ENCODE results near the gene NR1D1. TPM values are rescaled to one million over a fixed set of nuclear protein-coding genes. Genes with fewer than 3 reads are reported as not detected.
A peak's percentile ranks its signal among the peaks of the same experiment; 100 is the strongest.

NR1D1 gene
- total RNA-seq, 1 experiment from 2014 or later, result 10.7 TPM

GRCh38 chr17:40058186-40058784 is 42.1 kb downstream of the NR1D1 start:
- POLR2A ChIA-PET (ENCODE audit: unreplicated experiment), result interaction anchor here (0.7 kb wide), 1 partner anchor 184 kb away, joined by 3 read pairs; no protein-coding TSS in a partner anchor
- H2AFZ ChIP-seq, result no peak overlapping the region
- H3K36me3 ChIP-seq (ENCODE audit: low read depth), result no peaks in the 10 kb centered on the region
- CTCF ChIA-PET, result interaction anchor here (0.5 kb wide), 1 partner anchor 99 kb away, joined by 14 read pairs; no protein-coding TSS in a partner anchor
- TF ChIP-seq CTCF (conservative IDR thresholded peaks at IDR 0.05), result no peak
- TF ChIP-seq EZH2 (IDR thresholded peaks at IDR 0.05; ENCODE audit: low read depth), result no peak
- 0 out of 2 replicates have a peak, but pooled peaks cover 3% of the 10 kb centered on the region for H3K4me1 ChIP-seq (replicated peaks; ENCODE audit: insufficient read depth)
- H4K20me1 ChIP-seq (ENCODE audit: insufficient read depth), result no peaks in the 10 kb centered on the region
- H3K79me2 ChIP-seq (ENCODE audit: low read depth), result 0 out of 2 replicates have a peak, but pooled peaks cover 6% of the 10 kb centered on the region
- H3F3A ChIP-seq (ENCODE audit: insufficient read depth, low read depth), result peaks cover 3% of the 10 kb centered on the region; the same call in 1 of the 2 replicates
- intact Hi-C loops (cut with micrococcal nuclease; ENCODE audit: unreplicated experiment), result no loop called here
- BruUV-seq (replicated peaks), result no TSS peak
- peak overlapping the region; percentile 10; the same call in 1 of the 2 replicates for H3K4me2 ChIP-seq
- no peaks in the 10 kb centered on the region for H3K9me2 ChIP-seq (ENCODE audit: insufficient read depth)
- no peak overlapping the region for H3K4me3 ChIP-seq
- H3K27ac ChIP-seq, result no peak overlapping the region
- no peak for DNase-seq
- no peaks in the 10 kb centered on the region for H3K9me3 ChIP-seq (ENCODE audit: insufficient read depth, low read depth)
- peaks cover 13% of the 10 kb centered on the region; the same call in 1 of the 2 replicates for H3K27me3 ChIP-seq (ENCODE audit: insufficient read depth, low read depth)

GRCh38 chr17:40056379-40057015 is 43.9 kb downstream of the NR1D1 start:
- no peak for TF ChIP-seq CTCF (conservative IDR thresholded peaks at IDR 0.05)
- no peak for TF ChIP-seq EZH2 (IDR thresholded peaks at IDR 0.05; ENCODE audit: low read depth)
- no peak overlapping the region for H3K4me2 ChIP-seq
- no peaks in the 10 kb centered on the region for H4K20me1 ChIP-seq (ENCODE audit: insufficient read depth)
- H3F3A ChIP-seq (ENCODE audit: insufficient read depth, low read depth), result peaks cover 3% of the 10 kb centered on the region; the same call in 1 of the 2 replicates
- H3K4me1 ChIP-seq (replicated peaks; ENCODE audit: insufficient read depth), result 0 out of 2 replicates have a peak, but pooled peaks cover 4% of the 10 kb centered on the region
- no TSS peak for BruUV-seq (replicated peaks)
- ChIA-PET POLR2A (ENCODE audit: unreplicated experiment) (no interaction called here), CTCF (interaction anchor here (0.5 kb wide), 1 partner anchor 22 kb away, joined by 5 read pairs; no protein-coding TSS in a partner anchor)
- peaks cover 12% of the 10 kb centered on the region; the same call in 1 of the 2 replicates for H3K27me3 ChIP-seq (ENCODE audit: insufficient read depth, low read depth)
- no peaks in the 10 kb centered on the region for H3K9me3 ChIP-seq (ENCODE audit: insufficient read depth, low read depth)
- H3K4me3 ChIP-seq, result no peak overlapping the region
- no peak overlapping the region for H3K27ac ChIP-seq
- no peak for DNase-seq
- no peaks in the 10 kb centered on the region; the same call in 1 of the 2 replicates for H3K36me3 ChIP-seq (ENCODE audit: low read depth)
- H3K79me2 ChIP-seq (ENCODE audit: low read depth), result 0 out of 2 replicates have a peak, but pooled peaks cover 6% of the 10 kb centered on the region
- H2AFZ ChIP-seq, result no peak overlapping the region
- no peaks in the 10 kb centered on the region for H3K9me2 ChIP-seq (ENCODE audit: insufficient read depth)
- intact Hi-C loops (cut with micrococcal nuclease; ENCODE audit: unreplicated experiment), result no loop called here

Other genes with a start within 250 kb of the NR1D1 start
- 0.04 TPM in 1 of 2 replicates, not detected in the other for gene IKZF3, start 236.3 kb downstream of the NR1D1 start, total RNA-seq (2021)
- not detected in 2 replicates for gene ZPBP2, start 232.4 kb downstream of the NR1D1 start, total RNA-seq (2021)
- gene GSDMB, start 182.0 kb downstream of the NR1D1 start, total RNA-seq (2021), result 39.9 and 50.4 TPM in 2 replicates
- 51.1 and 68.1 TPM in 2 replicates for gene ORMDL3, start 173.0 kb downstream of the NR1D1 start, total RNA-seq (2021)
- not detected in 2 replicates for gene LRRC3C, start 172.9 kb downstream of the NR1D1 start, total RNA-seq (2021)
- gene GSDMA, start 137.6 kb downstream of the NR1D1 start, total RNA-seq (2021), result 0.35 and 0.55 TPM in 2 replicates
- 93.2 and 130 TPM in 2 replicates for gene PSMD3, start 119.8 kb downstream of the NR1D1 start, total RNA-seq (2021)
- gene CSF3, start 85.1 kb downstream of the NR1D1 start, total RNA-seq (2021), result not detected in 2 replicates
- 67.1 and 67.2 TPM in 2 replicates for gene MED24, start 46.2 kb downstream of the NR1D1 start, total RNA-seq (2021)
- gene THRA, start 37.6 kb downstream of the NR1D1 start, total RNA-seq (2021), result 11.4 and 13.9 TPM in 2 replicates
- 56.8 and 61.8 TPM in 2 replicates for gene MSL1, start 21.4 kb upstream of the NR1D1 start, total RNA-seq (2021)
- 45.8 and 51.5 TPM in 2 replicates for gene CASC3, start 39.9 kb upstream of the NR1D1 start, total RNA-seq (2021)
- 14.0 and 14.9 TPM in 2 replicates for gene RAPGEFL1, start 76.9 kb upstream of the NR1D1 start, total RNA-seq (2021)
- 23.4 and 37.2 TPM in 2 replicates for gene WIPF2, start 118.7 kb upstream of the NR1D1 start, total RNA-seq (2021)
- 37.8 and 44.9 TPM in 2 replicates for gene CDC6, start 187.3 kb upstream of the NR1D1 start, total RNA-seq (2021)
- 21.5 and 21.8 TPM in 2 replicates for gene RARA, start 208.6 kb upstream of the NR1D1 start, total RNA-seq (2021)